ENCODE results near the gene RAB5A. TPM values are rescaled to one million over a fixed set of nuclear protein-coding genes. Genes with fewer than 3 reads are reported as not detected.

Gene RAB5A
- total RNA-seq, 4 donors from 2014 or later: 59.2 to 88.3 (median 78.4) TPM

GRCh38 chr3:19901918-19902317 lies 45.0 kb upstream of the RAB5A start:
- 75 to 89% methylated on average over 4 of the region's 4 CpGs for WGBS, 2 donors (ENCODE audit: low coverage in 1 of 2)
- TF ChIP-seq POLR2A (IDR thresholded peaks at IDR 0.05): no peak
- no peak for TF ChIP-seq EP300 (IDR thresholded peaks at IDR 0.05)
- TF ChIP-seq POLR2AphosphoS5 (IDR thresholded peaks at IDR 0.05): no peak
- TF ChIP-seq CTCF (IDR thresholded peaks at IDR 0.05): no peak
- Histone ChIP-seq H3K27ac (no peak overlapping the region), H3K4me3 (no peak overlapping the region), H3K36me3 (no peaks in the 10 kb centered on the region), H3K9me3 (no peaks in the 10 kb centered on the region), H3K4me1 (no peaks in the 10 kb centered on the region), H3K27me3 (no peaks in the 10 kb centered on the region)
- ATAC-seq: no peak

- H3K4me3 ChIP-seq: no peak overlapping the region
- TF ChIP-seq EP300 (IDR thresholded peaks at IDR 0.05) (no peak), CTCF (IDR thresholded peaks at IDR 0.05) (no peak), POLR2AphosphoS5 (IDR thresholded peaks at IDR 0.05) (no peak), POLR2A (IDR thresholded peaks at IDR 0.05) (no peak)
- 83 to 85% methylated on average over 1 to 2 of the region's 2 CpGs for WGBS, 2 donors (ENCODE audit: low coverage in 1 of 2)
- H3K27ac ChIP-seq: no peak overlapping the region
- H3K27me3 ChIP-seq: no peaks in the 10 kb centered on the region
- no peaks in the 10 kb centered on the region for H3K36me3 ChIP-seq
- H3K4me1 ChIP-seq: no peaks in the 10 kb centered on the region
- no peaks in the 10 kb centered on the region for H3K9me3 ChIP-seq
- no peak for ATAC-seq
These were observed 43.2 kb upstream of the RAB5A start for GRCh38 chr3:19903649-19904048.

GRCh38 chr3:19907523-19907922 lies 39.4 kb upstream of the RAB5A start:
- WGBS, 2 donors (ENCODE audit: low coverage in 1 of 2): 82 to 87% methylated on average over 3 of the region's 3 CpGs
- H3K9me3 ChIP-seq: peaks cover 0 to 20% (median 0%) of the 10 kb centered on the region in 3 donors
- H3K4me3 ChIP-seq: no peak overlapping the region
- no peak for TF ChIP-seq CTCF (IDR thresholded peaks at IDR 0.05)
- TF ChIP-seq POLR2A (IDR thresholded peaks at IDR 0.05): no peak
- TF ChIP-seq EP300 (IDR thresholded peaks at IDR 0.05): no peak
- TF ChIP-seq POLR2AphosphoS5 (IDR thresholded peaks at IDR 0.05): no peak
- no peaks in the 10 kb centered on the region for H3K36me3 ChIP-seq
- no peaks in the 10 kb centered on the region for H3K4me1 ChIP-seq
- ATAC-seq: no peak
- no peak overlapping the region for H3K27ac ChIP-seq
- no peaks in the 10 kb centered on the region for H3K27me3 ChIP-seq

- peaks cover 0 to 29% (median 0%) of the 10 kb centered on the region in 3 donors for H3K9me3 ChIP-seq
- ATAC-seq: no peak
These were observed 35.4 kb upstream of the RAB5A start for GRCh38 chr3:19911452-19911851.

More at GRCh38 chr3:19911452-19911851, 35.4 kb upstream of the RAB5A start:
- H3K27me3 ChIP-seq: no peaks in the 10 kb centered on the region
- no peaks in the 10 kb centered on the region for H3K4me1 ChIP-seq
- H3K36me3 ChIP-seq: no peaks in the 10 kb centered on the region
- H3K27ac ChIP-seq: no peak overlapping the region
- H3K4me3 ChIP-seq: no peak overlapping the region
- TF ChIP-seq POLR2AphosphoS5 (IDR thresholded peaks at IDR 0.05): no peak
- TF ChIP-seq EP300 (IDR thresholded peaks at IDR 0.05): no peak
- TF ChIP-seq POLR2A (IDR thresholded peaks at IDR 0.05): no peak
- no peak for TF ChIP-seq CTCF (IDR thresholded peaks at IDR 0.05)
